Measurements from ENCODE around the gene NFKBIL1.
"Not testable (repeated sequence)": the region's sequence is repeated elsewhere in the genome, so short reads cannot be mapped to it uniquely, and the experiment has no call there.

NFKBIL1 gene

DNA sequence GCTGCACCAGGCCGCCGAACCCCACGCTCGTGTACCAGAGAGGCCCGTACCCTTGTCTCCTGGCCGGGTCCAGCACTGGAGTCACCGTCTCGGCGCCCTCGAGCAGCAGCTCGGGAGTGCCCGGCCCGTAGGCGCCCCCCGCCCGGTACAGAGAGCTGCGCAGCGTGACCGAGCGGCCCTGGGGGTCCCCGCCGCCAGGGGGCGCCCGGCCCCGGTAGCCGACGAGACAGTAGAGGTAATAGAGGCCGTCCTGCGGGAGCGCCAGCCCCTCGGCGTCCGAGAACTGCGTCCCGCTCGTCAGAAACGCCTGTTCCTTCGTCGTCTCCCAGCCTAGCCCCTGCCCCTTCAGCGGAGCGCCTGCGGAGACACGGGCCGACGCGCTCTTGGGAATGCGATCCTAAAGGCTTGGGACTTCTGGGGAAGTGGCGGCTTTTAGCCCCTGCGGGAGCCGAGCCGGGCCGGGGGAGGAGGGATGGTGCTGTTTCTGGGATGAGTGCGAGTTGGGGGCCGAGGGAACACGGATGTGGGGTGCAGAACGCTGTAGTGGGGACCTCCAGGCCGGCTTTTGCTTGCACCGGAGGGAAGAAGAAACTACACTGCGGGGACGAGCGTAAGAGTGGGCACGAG lies 33.5 kb downstream of the NFKBIL1 start:
- peak in 2 of 3 donors; percentile 84 to 89 for DNase-seq (ENCODE audit: low read depth in 3 of 3)

DNA sequence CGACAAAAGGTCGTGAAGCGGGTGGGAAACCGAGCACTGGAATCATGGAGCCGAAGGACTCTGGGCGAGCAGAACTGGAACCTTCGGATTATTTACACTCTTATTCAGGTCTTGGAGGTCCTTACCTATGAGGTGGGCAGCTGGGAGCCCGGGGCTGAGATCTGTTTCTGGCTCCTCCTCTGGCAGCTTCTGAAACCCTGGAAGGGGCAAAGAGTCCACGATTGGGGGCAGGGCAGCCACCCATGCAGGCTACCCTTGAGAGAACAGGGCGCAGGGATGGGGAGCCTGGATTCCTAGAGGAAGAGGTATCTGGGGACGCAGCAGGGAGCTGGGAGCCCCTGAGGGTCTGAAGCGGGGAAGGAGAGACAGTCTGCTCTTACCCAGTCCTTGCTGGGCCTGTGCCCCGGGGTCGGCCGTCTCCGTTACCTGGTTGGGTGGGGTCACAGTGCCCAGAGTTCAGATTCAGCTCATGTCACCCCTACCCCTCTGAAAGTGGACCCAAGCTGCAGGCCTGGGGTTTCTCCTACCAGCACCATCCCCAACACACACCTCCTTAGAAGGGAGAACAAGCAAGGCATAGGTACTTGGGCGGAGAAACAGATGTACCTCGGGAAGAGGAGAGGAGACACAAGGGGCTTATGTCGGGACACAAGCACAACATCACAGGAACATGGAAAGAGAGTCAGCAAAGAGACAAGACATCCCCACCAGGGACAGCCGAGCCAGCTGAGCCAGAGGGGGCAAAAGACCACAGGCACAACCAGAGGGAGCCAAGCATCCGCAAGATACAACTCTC lies 34.2 kb downstream of the NFKBIL1 start:
- DNase-seq (ENCODE audit: low read depth in 3 of 3), result no peak

DNA sequence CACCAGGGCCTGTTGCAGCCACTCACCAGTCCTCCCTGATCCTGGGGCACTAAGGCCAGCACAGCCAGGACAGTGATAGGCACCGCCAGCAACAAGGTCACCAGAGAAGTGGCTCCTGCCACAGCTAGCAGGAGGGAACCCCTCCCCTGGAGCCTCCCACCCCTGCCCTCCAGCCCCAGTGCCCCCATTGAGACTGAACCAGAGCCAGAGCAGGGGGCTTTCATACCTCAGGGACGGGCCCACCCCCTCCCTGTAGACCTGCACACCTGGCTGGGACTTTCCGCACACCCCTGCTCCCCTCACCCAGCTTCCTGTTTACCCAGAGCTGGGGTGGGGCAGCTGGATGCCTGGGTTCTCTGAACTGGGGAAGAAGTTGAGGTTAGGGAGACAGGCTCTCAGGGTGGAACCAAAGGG lies 34.8 kb downstream of the NFKBIL1 start, which contains the start of gene LTB:
Gene LTB (minus strand): TSS at position 195 of the 414 bp plus-strand sequence. CDS start 7 bp downstream, at position 188.
- no peak for DNase-seq (ENCODE audit: low read depth in 3 of 3)

DNA sequence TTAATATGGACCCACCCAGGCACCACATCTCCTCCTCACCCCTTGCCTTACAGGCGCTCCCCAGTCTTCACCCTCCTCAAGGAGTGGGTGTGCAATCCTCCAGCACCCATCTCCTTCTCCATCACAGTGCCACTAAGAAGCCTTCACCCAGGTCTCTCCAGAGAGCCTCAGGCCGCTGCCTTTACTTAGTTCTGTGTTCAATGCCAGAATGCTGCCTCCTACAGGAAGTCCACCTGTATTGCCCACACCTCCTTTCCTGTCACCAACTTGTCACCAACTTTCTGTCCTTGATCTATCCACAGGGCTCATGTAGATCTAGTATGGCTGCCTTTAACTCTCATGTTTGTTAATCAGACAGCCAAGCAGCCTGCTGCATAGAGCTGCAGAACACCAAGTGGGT lies 38.1 kb downstream of the NFKBIL1 start:
- DNase-seq (ENCODE audit: low read depth in 3 of 3), result no peak

DNA sequence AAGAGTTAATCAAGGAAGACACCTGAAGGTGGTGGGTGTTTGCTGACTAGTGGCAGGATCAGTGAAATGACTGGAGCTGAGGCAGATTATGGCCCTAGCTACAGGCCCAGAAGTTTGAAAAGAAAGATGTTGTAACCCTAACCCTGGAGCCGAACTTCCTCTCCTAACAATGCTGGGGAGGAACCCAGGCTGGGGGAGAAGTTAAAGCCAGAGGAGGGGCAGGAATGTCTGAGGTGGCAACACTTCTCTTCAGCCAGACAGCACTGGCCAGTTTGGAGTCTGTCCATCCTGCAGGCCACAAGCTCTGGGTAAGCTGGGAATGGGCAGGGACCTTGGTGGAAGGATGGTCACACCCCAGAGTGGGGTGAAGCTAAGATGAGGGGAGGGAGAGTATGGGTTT lies 38.6 kb downstream of the NFKBIL1 start, which contains the start of gene LST1:
Gene LST1 (plus strand): TSS at position 270 of the 400 bp plus-strand sequence. CDS start 1,023 bp downstream, outside the sequence.
- no peak for DNase-seq (ENCODE audit: low read depth in 3 of 3)

DNA sequence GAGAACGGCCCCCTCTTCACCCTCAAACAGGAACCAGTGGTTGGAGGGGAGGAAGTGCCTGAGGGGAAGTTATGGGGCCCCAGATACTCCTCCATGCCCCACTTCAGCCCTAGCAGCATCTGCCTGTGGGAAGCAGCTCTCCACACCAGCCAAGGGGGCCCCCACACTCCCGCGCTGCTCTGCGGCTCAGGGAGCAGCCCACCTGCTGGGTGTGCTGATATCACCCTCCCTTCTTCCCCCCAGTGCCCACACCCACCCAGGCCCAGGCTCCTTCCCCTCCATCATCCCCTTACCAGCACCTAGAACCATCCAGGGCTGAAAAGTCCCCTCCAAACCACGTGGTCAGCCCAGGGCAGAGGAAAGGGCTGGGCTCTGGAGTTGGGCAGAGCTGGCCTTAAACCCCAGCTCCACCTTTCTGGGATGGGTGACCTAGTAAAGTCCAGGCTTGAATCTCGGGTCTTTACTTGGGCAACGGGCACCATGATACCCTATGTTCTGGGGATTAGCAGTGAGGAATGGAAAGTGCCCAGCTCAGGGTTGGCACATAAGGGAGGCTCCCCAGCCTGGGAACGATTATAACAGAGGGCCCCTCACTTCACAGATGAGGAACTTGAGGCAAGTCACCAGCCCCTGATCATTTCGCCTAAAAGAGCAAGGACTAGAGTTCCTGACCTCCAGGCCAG lies 39.3 kb downstream of the NFKBIL1 start:
- DNase-seq (ENCODE audit: low read depth in 3 of 3), result no peak

DNA sequence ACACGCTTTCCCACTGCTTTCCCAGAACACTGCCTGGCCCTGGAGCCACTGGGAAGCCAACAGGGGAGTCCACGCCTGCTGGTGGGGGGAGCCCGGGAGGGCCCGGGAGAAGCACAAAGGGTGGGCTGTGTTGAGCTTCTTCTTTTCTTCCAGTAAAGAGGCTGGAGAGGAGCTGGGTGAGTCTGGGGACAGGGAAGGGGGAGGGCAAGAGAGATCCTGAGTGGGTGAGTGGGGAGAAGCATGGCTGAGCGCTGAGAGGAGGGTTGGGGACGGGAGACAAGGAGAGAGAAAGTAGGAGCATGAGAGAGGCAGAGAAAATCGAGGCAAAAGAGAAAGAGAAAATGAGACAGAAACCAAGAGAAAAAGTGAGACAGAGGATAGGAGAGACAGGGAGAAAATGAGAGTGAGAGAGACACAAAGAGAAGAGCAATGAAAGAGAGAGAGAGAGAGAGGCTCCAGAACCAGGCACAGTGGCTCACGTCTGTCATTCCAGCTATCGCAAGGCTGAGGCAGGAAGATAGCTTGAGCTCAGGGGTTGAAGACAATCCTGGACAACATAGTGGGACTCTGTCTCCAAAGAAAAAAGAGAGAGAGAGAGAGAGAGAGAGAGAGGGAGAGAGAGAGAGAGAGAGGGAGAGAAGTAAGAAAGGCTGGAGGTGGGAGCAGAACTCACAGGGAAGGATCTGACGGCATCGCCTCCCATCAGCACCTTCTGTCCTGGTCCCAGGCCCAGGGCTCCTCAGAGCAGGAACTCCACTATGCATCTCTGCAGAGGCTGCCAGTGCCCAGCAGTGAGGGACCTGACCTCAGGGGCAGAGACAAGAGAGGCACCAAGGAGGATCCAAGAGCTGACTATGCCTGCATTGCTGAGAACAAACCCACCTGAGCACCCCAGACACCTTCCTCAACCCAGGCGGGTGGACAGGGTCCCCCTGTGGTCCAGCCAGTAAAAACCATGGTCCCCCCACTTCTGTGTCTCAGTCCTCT lies 40.7 kb downstream of the NFKBIL1 start:
- DNase-seq (ENCODE audit: low read depth in 3 of 3), result no peak

DNA sequence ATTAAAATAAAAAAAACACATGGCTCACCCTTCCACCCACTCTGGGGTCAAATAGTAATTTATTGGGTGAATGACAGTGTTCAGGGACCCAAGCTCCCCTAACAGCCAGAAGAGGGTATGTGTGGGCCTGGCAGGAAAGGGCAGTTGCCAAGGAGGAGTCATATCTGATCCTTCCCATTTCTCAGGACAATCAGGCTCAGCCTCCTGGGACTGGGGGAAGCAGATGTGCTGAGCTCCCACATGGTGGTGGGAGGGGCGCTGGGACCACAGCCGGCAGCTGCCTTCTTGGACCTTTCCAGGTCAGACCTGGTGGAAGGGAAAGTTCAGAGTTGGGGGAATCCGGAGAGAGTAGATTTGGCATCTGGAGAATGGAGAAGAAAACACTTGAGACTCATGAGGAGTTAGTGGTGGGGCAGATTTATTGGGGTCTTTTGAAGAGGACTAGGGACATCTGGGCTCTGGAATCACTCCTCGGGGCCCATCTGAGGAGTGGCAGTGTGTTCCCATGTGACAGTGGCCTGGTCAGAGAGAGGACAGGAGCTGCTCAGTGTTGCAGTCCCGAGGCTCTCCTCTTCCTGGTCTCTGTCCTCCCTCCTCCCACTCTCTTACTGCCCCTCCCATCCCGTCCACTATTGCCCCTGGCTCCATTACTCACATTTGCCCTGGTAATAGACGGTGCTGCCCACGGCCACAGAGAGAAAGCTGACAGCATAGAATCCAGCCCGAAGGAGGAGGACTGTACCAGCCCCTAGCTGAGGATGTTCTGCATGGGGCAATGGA lies 41.7 kb downstream of the NFKBIL1 start:
- DNase-seq (ENCODE audit: low read depth in 3 of 3), result no peak

DNA sequence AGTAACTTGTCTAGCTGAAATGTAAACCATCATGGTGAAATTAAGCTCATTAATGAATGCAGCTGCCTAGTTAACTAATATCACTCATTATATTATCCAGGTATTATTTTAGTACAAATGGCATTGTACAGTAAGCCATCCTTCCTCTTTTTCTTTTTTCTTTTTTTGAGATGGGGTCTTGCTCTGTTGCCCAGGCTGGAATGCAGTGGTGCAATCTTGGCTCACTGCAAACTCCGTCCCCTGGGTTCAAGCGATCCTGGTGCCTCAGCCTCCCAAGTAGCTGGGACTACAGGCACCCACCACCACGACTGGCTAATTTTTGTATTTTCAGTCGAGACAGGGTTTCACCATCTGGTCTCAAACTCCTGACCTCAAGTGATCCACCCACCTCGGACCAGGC lies 43.3 kb downstream of the NFKBIL1 start:
- DNase-seq (ENCODE audit: low read depth in 3 of 3), result not testable (repeated sequence)

DNA sequence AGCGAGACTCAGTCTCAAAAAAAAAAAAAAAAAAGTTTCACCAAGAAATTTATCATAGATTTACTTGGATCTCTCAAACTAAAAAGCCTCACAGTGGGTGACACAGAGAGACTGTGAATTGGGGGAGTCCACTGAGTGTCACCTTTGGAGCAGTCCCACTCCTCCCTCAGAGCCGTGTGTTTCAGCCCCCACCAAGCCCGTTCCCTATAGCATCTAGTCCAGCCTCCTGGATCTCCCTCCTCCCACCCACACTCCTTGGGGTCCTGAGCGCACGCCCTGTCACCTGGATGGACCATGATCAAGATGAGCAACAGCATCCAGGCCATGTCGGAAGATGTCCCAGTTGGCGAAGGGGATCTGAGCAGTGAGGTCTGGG lies 45.0 kb downstream of the NFKBIL1 start:
- DNase-seq (ENCODE audit: low read depth in 3 of 3), result no peak

DNA sequence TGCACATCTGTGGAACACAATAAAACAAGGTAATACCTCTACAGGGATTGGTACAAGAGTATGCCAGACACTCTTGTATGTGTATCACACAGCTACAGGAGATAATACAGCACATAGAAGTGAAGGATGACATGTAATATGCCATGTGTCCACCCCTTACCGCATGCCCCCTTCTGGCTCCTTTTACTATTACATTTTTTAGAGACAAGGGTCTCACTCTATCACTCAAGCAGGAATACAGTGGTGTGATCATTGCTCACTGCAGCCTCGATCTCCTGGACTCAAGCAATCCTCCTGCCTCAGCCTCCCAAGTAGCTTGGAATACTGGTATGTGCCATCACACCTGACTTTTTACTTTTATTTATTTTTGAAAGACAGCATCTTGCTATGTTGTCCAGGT lies 49.6 kb downstream of the NFKBIL1 start:
- no peak for DNase-seq (ENCODE audit: low read depth in 3 of 3)

DNA sequence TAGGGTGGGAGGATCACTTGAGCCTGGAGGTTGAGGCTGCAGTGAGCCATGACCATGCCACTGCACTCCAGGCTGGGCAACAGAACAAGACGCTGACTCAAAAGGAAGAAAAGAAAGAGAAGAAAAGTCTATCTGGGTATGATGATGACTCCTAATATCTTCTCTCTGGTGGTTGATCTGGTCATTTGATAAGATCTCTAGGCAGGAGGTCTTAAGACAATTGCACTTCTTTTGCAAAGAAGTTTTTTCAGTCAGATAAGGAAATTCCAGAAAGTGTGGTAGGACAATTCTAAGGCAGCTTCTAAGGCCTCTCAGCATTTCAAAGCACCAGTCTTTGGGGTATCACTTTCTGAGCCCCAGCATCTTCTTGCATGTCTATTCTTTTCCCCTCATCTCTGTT lies 59.9 kb downstream of the NFKBIL1 start:
- DNase-seq (ENCODE audit: low read depth in 3 of 3), result no peak

All from stimulated activated CD4-positive, alpha-beta T cell treated with anti-CD3 and anti-CD28 coated beads, TNF-alpha, amount 100 ng/mL, for 48 hours (primary cell).